Activated CD8-positive, alpha-beta memory T cell treated with anti-CD3 and anti-CD28 coated beads, Interleukin-2, amount 10 ng/mL, durations not matched to agents 7 days and 5 days (primary cell): ENCODE results near the gene MTHFSD. TPM values are rescaled to one million over a fixed set of nuclear protein-coding genes. Genes with fewer than 3 reads are reported as not detected.

Experiments
- ATAC-seq: fragments of 150-1000 bp; cut with Tn5 transposase; one replicate; pipeline ENCODE4 v1.10.0; 2021; ENCODE audit warnings: moderate library complexity
- CTCF ChIA-PET: fragments of 350-600 bp; sonication (Branson Sonifier 250); formaldehyde crosslinking; loops from one replicate; lab custom pipeline; 2021; ENCODE audit warnings: antibody characterized with exemption; lab: Charles Lee
- DNase-seq: peaks from one replicate; pipeline ENCODE4 v3.0.0-alpha.2; 2020
- H3K27ac Mint-ChIP-seq: one replicate; pipeline ENCODE4 v1.8.0; 2021; ENCODE audit warnings: mild to moderate bottlenecking, mixed read lengths
- H3K27me3 Mint-ChIP-seq: one replicate; pipeline ENCODE4 v1.8.0; 2021; ENCODE audit warnings: mixed read lengths
- H3K36me3 Mint-ChIP-seq: one replicate; pipeline ENCODE4 v1.8.0; 2021; ENCODE audit warnings: mild to moderate bottlenecking, mixed read lengths
- H3K4me1 Mint-ChIP-seq: one replicate; pipeline ENCODE4 v1.8.0; 2021; ENCODE audit warnings: mixed read lengths
- H3K4me3 Mint-ChIP-seq: one replicate; pipeline ENCODE4 v1.8.0; 2021; ENCODE audit warnings: mild to moderate bottlenecking, moderate library complexity, mixed read lengths
- H3K9me3 Mint-ChIP-seq: one replicate; pipeline ENCODE4 v1.8.0; 2022; ENCODE audit warnings: low read depth, mixed read lengths
- total RNA-seq, 2 experiments: library from RNA; stranded (reverse); gene quantifications; one replicate each; pipeline ENCODE4 v1.2.3, GENCODE V29; 2021

Gene MTHFSD
- total RNA-seq, 2 experiments from 2014 or later = 23.2 to 25.3 TPM

- ATAC-seq (no peak), DNase-seq (no peak)
- CTCF ChIA-PET = interaction anchor here (0.9 to 1.6 kb wide), 4 partner anchors 13 to 699 kb away, joined by 3 to 6 read pairs (median 3); no protein-coding TSS in a partner anchor
- Mint-ChIP-seq H3K27ac (no peak overlapping the region), H3K4me3 (no peak overlapping the region), H3K9me3 (no peaks in the 10 kb centered on the region), H3K27me3 (peaks cover 58% of the 10 kb centered on the region), H3K4me1 (peaks cover 3% of the 10 kb centered on the region), H3K36me3 (no peaks in the 10 kb centered on the region)
Observed at GRCh38 chr16:86520317-86521210, 34.5 kb downstream of the MTHFSD start.

GRCh38 chr16:86519649-86520316 lies 35.3 kb downstream of the MTHFSD start:
- H3K4me3 Mint-ChIP-seq = no peak overlapping the region
- CTCF ChIA-PET = interaction anchor here (0.6 to 1.6 kb wide), 6 partner anchors 14 to 698 kb away, joined by 3 to 6 read pairs (median 3); no protein-coding TSS in a partner anchor
- peaks cover 3% of the 10 kb centered on the region for H3K4me1 Mint-ChIP-seq
- peaks cover 64% of the 10 kb centered on the region for H3K27me3 Mint-ChIP-seq
- no peaks in the 10 kb centered on the region for H3K36me3 Mint-ChIP-seq
- H3K9me3 Mint-ChIP-seq = no peaks in the 10 kb centered on the region
- DNase-seq (peak; percentile 55), ATAC-seq (peak; percentile 39)
- H3K27ac Mint-ChIP-seq = no peak overlapping the region

- ATAC-seq (no peak), DNase-seq (no peak)
- CTCF ChIA-PET = interaction anchor here (0.6 to 2.9 kb wide), 11 partner anchors 8 to 698 kb away, joined by 3 to 10 read pairs (median 3); no protein-coding TSS in a partner anchor
- H3K27me3 Mint-ChIP-seq = peaks cover 70% of the 10 kb centered on the region
- H3K4me3 Mint-ChIP-seq = no peak overlapping the region
- no peak overlapping the region for H3K27ac Mint-ChIP-seq
- H3K4me1 Mint-ChIP-seq = peaks cover 3% of the 10 kb centered on the region
- H3K9me3 Mint-ChIP-seq = no peaks in the 10 kb centered on the region
- H3K36me3 Mint-ChIP-seq = no peaks in the 10 kb centered on the region
Observed at GRCh38 chr16:86519007-86519648, 35.9 kb downstream of the MTHFSD start.

- peak; percentile 39 for ATAC-seq
- no peaks in the 10 kb centered on the region for H3K9me3 Mint-ChIP-seq
- CTCF ChIA-PET = interaction anchor here (0.6 to 2.9 kb wide), 13 partner anchors 8 to 697 kb away, joined by 3 to 10 read pairs (median 4); no protein-coding TSS in a partner anchor
Observed at GRCh38 chr16:86517652-86518258, 37.3 kb downstream of the MTHFSD start.

DNA sequence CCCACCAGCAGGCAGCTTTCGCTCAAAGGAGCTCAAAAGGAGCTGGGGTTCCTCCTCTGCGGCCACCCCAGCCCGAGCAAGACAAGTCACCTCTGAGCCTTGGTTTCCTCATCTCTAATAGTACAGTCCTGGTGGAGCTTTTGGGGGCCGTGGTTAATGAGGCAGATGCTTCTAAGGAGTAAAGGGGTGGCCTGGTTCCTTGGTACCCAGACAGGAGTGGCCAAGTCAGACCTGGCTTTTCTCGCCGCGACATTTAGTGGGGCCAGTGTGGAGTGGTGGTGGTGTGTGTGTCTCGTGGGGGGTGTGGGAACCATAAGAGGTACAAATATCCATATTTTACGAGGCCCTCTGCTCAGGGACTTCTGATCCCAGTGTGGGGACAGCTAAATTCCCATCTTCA lies 38.0 kb downstream of the MTHFSD start:
- Mint-ChIP-seq H3K27me3 (peaks cover 84% of the 10 kb centered on the region), H3K4me1 (peaks cover 3% of the 10 kb centered on the region), H3K4me3 (no peak overlapping the region), H3K27ac (no peak overlapping the region), H3K9me3 (no peaks in the 10 kb centered on the region), H3K36me3 (no peaks in the 10 kb centered on the region)
- ATAC-seq (no peak), DNase-seq (no peak)
- CTCF ChIA-PET = interaction anchor here (1.0 to 2.9 kb wide), 11 partner anchors 9 to 696 kb away, joined by 3 to 10 read pairs (median 4); no protein-coding TSS in a partner anchor

More at GRCh38 chr16:86517652-86518258, 37.3 kb downstream of the MTHFSD start:
- peaks cover 3% of the 10 kb centered on the region for H3K4me1 Mint-ChIP-seq
- no peak overlapping the region for H3K27ac Mint-ChIP-seq
- no peaks in the 10 kb centered on the region for H3K36me3 Mint-ChIP-seq
- DNase-seq = peak; percentile 46
- H3K4me3 Mint-ChIP-seq = no peak overlapping the region
- peaks cover 79% of the 10 kb centered on the region for H3K27me3 Mint-ChIP-seq

DNA sequence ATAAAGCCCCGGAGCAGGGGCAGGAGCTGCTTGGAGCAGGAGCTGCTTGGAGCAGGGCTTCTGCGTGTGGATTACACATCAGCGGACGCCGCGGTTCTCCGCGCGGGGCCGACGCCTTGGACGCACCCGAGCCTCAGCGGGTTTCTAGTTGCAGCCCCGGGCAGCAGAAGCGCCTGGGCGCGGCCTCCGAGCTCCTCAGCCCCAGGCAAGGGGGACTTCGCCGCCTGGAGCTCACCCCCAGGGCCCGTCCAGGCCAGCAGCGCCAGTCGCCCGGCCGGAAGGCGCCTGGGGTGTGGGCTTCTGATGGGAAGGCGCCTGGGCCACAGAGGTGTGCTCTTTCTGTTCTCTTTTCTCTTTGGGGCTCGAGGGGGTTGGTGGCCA lies 38.4 kb downstream of the MTHFSD start:
- Mint-ChIP-seq H3K4me1 (peaks cover 3% of the 10 kb centered on the region), H3K4me3 (no peak overlapping the region), H3K9me3 (no peaks in the 10 kb centered on the region), H3K27ac (no peak overlapping the region), H3K27me3 (peaks cover 83% of the 10 kb centered on the region), H3K36me3 (no peaks in the 10 kb centered on the region)
- DNase-seq (no peak), ATAC-seq (no peak)
- CTCF ChIA-PET = interaction anchor here (0.8 to 2.9 kb wide), 5 partner anchors 10 to 695 kb away, joined by 3 to 9 read pairs (median 3); no protein-coding TSS in a partner anchor

DNA sequence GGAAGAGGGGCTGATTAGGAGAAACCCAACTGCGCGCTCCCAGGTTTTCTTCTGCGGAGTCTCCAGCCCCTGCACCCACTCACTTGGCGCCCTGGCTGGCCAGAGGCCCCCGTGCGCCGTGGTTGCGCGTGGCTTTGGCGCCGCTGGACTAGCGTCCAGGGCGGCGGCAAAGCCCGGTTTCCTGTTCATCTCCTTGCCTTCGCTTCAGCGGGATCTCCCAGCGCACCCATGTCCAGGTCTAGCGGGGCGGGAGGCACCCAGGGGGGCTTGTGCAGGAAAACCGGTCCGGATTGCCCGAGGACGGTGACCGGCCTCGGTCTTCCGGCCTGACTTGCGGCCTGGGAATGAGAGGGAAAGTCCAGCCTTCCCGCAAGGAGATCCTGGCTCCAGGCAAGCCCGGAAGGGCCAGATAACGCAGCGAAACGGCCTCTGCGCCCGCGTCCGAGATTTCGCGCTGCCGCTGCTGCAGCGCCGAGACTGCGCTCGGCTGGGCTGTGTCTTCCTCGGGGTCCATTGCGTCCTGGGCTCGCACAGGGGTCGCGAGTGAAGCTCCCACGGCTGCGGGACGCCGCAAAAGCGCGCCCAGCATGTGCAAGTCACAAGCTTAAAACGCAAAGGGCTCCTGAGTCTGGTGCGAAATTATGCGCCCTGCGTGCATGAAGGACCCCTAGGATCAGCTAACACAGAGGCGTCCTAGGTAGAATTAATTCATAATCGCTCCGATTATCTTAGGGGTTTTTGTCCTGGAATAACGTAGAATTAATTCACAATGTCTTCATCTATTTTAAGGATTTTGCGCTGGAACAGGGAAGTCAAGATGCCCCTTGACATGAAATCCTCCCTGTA lies 39.0 kb downstream of the MTHFSD start:
- peaks cover 3% of the 10 kb centered on the region for H3K4me1 Mint-ChIP-seq
- DNase-seq = no peak
- no peaks in the 10 kb centered on the region for H3K36me3 Mint-ChIP-seq
- H3K27me3 Mint-ChIP-seq = peaks cover 81% of the 10 kb centered on the region
- H3K27ac Mint-ChIP-seq = no peak overlapping the region
- H3K9me3 Mint-ChIP-seq = no peaks in the 10 kb centered on the region
- ATAC-seq = no peak
- CTCF ChIA-PET = interaction anchor here (0.8 to 2.9 kb wide), 5 partner anchors 11 to 695 kb away, joined by 3 to 9 read pairs (median 3); no protein-coding TSS in a partner anchor
- no peak overlapping the region for H3K4me3 Mint-ChIP-seq

- no peak overlapping the region for H3K4me3 Mint-ChIP-seq
- H3K9me3 Mint-ChIP-seq = no peaks in the 10 kb centered on the region
- CTCF ChIA-PET = interaction anchor here (0.8 kb wide), 1 partner anchor 178 kb away, joined by 3 read pairs; no protein-coding TSS in a partner anchor
- H3K27me3 Mint-ChIP-seq = peaks cover 83% of the 10 kb centered on the region
- ATAC-seq (no peak), DNase-seq (no peak)
- H3K36me3 Mint-ChIP-seq = no peaks in the 10 kb centered on the region
- no peak overlapping the region for H3K27ac Mint-ChIP-seq
- H3K4me1 Mint-ChIP-seq = peaks cover 5% of the 10 kb centered on the region
Observed at GRCh38 chr16:86515413-86515776, 39.6 kb downstream of the MTHFSD start.

DNA sequence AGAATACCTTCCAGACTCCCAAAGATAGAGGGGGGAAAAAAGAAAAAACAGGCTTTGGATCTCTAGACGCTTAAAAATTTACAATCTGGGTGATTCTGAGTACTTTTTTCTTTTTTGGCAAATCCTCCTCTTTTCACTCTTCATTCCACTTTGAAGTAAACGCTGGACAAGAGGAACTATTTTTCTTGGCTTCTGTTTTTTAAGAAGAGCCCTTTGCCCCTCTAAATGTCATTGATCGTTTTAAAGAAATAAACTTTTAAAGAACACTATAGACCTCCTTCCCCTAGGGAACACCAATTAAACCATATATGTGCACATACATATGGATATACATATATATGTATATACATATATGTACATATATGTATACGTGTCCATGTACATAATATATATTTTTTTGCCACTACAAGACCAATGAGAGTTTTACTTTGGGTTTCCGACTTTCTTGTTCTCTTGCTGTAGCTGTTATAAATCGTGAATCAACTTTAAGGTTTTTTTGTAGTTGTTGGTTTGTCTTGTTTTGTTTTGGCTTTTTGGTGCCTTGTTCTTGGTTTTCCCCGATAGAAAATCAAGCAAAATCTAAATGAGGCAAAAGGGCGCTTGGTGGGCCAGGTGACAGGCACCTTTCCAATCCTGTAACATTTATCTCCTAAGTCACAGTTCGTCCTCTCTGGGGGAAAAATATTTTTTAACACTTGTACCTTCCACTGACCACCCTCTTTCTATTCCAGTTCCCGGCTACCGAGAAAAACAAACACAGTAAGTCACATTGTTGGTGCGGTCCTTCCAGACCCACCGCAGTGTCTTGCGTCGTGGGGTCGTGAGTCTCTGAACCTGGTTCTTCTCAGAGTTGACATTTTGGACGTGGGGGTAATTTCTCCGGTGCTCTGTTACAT lies 40.3 kb downstream of the MTHFSD start:
- Mint-ChIP-seq H3K27me3 (peaks cover 80% of the 10 kb centered on the region), H3K36me3 (no peaks in the 10 kb centered on the region), H3K9me3 (no peaks in the 10 kb centered on the region), H3K4me3 (no peak overlapping the region), H3K27ac (peak overlapping the region; percentile 21), H3K4me1 (peaks cover 4% of the 10 kb centered on the region)
- DNase-seq (no peak), ATAC-seq (no peak)
- CTCF ChIA-PET = interaction anchor here (0.8 kb wide), 1 partner anchor 177 kb away, joined by 3 read pairs; no protein-coding TSS in a partner anchor

DNA sequence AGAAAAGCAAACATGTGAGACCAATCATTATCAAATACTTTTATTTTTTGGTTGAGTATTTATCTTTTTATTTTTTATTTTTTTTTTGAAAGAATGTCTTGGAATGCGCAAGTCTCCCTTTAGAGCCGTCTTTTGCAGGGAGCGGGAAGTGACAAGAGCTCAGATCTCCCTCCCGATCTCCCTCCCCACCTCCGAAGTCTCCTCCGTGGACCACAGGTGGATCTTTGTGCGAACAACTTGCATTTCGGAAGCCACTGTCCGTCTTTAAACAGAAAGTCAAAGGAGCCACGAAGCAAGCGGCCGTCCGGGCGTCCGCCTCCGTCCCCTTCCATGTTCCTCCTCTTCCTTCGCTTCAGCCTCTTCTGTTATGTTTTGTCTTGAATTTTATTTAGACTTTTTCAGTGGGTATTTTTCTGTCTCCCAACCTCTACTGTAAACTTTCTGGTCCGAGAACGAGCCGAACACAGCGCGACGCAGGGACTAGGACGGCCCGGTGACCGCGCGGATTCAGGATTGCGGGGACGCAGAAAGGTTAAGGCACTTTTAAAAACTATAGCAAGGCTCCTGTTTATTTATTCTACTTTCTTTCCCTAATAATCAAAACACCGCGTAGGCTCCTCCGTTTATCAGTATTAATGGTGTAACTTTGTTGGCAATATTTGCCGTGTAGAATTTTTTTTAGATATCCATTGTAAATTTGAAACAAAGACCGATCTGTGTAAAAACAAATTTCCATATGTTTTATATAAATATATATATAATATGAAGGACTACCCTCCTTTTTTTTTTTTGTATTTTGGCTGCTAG lies 41.4 kb downstream of the MTHFSD start:
- ATAC-seq (no peak), DNase-seq (no peak)
- CTCF ChIA-PET = no interaction called here
- H3K27me3 Mint-ChIP-seq = peaks cover 75% of the 10 kb centered on the region
- no peak overlapping the region for H3K4me3 Mint-ChIP-seq
- H3K27ac Mint-ChIP-seq = no peak overlapping the region
- peaks cover 6% of the 10 kb centered on the region for H3K4me1 Mint-ChIP-seq
- H3K36me3 Mint-ChIP-seq = peaks cover 3% of the 10 kb centered on the region
- no peaks in the 10 kb centered on the region for H3K9me3 Mint-ChIP-seq
